Pancreas (tissue), 10 donors: ENCODE results near the gene PRKD1. TPM values are rescaled to one million over a fixed set of nuclear protein-coding genes. Genes with fewer than 3 reads are reported as not detected.

Experiments used
- ATAC-seq, 4 donors: fragments of 200-7000 bp; cut with Tn5 transposase; one replicate each; pipeline versions ENCODE4 v1.8.0 to v1.9.1; 2020; ENCODE audit warnings: mild to moderate bottlenecking in 4 of 4, moderate library complexity in 4 of 4
- DNase-seq, 6 donors: peaks; one replicate each; pipeline ENCODE4 v3.0.0-alpha.2; 2020
- FAIRE-seq: peaks from 2 replicates; lab custom pipeline; 2012; peaks lifted over from hg19 to GRCh38; lab: Jason Lieb, UNC
- H3K27ac ChIP-seq, 4 donors: fragments of 200-600 bp; sonication (generic); 1 replicate in 3 of 4; 2 replicates in 1 of 4; pipeline versions ENCODE4 v1.5.0 to v1.8.0; 2020
- H3K27me3 ChIP-seq, 4 donors: fragments of 200-600 bp; one replicate each; pipeline ENCODE4 v1.8.0; 2021
- H3K36me3 ChIP-seq, 3 donors: fragments of 200-600 bp; sonication (generic) in 1 of 3; one replicate each; pipeline versions ENCODE4 v1.5.0 to v1.8.0; 2020 to 2021
- H3K4me1 ChIP-seq, 3 donors: fragments of 200-600 bp; one replicate each; pipeline ENCODE4 v1.8.0; 2021
- H3K4me3 ChIP-seq, 4 donors: fragments of 200-600 bp; sonication (generic) in 2 of 4; one replicate each; pipeline versions ENCODE4 v1.5.0 to v1.8.0; 2020 to 2021
- H3K9me3 ChIP-seq, 4 donors: fragments of 200-600 bp; one replicate each; pipeline ENCODE4 v1.8.0; 2021
- WGBS, 2 donors: extraction: QIAGEN DNeasy Blood & Tissue Kit; methylation state at CpG; one replicate each; pipeline ENCODE4 v1.1.7; 2013; 5-methylcytosine and 5-hydroxymethylcytosine counted together
- intact Hi-C, 3 donors: fragments of 100-400 bp; cut with DNase I; formaldehyde crosslinking; loops; one replicate each; pipeline versions ENCODE4 v1.11.1 to v1.14.2; 2022
- polyA plus RNA-seq, 2 donors: library from polyadenylated mRNA; stranded (reverse); fragments of 200-250 nt; gene quantifications; one replicate each; pipeline ENCODE4 v1.2.3, GENCODE V29; 2013
- total RNA-seq, 6 donors: library from RNA; stranded (reverse); fragmentation: NEBNext Ultra II Directional in 4 of 6; extraction: Animal tissue kit (Norgen Biotek cat#: 25700) in 4 of 6; gene quantifications; one replicate each; pipeline versions ENCODE4 v1.2.1 to v1.2.4, GENCODE V29; 2021 to 2023
- TF ChIP-seq, protein P1 (sequence below), 4 donors: fragments of 200-600 bp; sonication (generic) in 3 of 4; IDR thresholded peaks; one replicate each; pipeline versions ENCODE4 v1.5.0 to v1.8.0; 2021; ENCODE audit warnings: antibody characterized with exemption in 4 of 4
- donor health status: healthy with polysubstance abuse.
- donor health status: DM: no; HTN: no; CAD: no; lungs with moderate emphysema.
- donor health status: DM: no; HTN: no; CAD: no.
- donor health status: control.
- donor health status: control.
- donor health status: Bipolar disorder and iron deficiency.
- donor health status: DM: yes; HTN: yes; CAD: no.
- donor health status: DM: no; HTN: no; CAD: no.
- donor health status: DM: no; HTN: no; CAD: no.
- donor health status: DM: yes; HTN: yes; CAD: no.

PRKD1 gene
- total and polyA plus RNA-seq, 8 donors: 3.1 to 13.2 (median 4.2) TPM

DNA sequence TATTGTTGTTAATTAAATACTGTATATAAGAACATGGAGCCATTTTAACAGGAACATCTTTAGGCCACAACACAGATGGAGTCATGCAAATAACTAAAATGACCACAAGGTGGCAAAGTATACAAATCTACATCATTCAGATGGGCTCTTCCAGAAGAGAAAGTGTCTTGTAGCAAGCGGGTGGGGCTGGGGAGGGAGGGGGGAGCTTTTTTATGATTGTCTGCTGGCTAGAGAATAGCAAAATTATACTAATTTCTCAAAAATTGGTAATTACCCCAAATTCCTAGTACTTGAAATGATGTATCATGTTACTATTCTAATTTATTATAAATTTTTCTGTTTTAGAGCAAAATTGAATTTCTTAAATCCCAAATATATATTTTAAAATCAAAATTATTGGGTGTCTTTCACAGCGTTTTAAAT is 378.7 kb downstream of the PRKD1 start:
- Histone ChIP-seq H3K9me3 (no peaks in the 10 kb centered on the region), H3K27ac (no peak overlapping the region), H3K36me3 (no peaks in the 10 kb centered on the region), H3K4me3 (no peak overlapping the region), H3K4me1 (no peaks in the 10 kb centered on the region), H3K27me3 (no peaks in the 10 kb centered on the region)
- WGBS, 2 donors: 10 to 13% methylated on average over 2 of the region's 2 CpGs
- ATAC-seq: peak in 3 of 4 donors; percentile 84 to 89 (median 88)
- FAIRE-seq: peak; percentile 5
- peak in 1 of 6 donors; percentile 16 for DNase-seq
- TF ChIP-seq, protein P1, sequence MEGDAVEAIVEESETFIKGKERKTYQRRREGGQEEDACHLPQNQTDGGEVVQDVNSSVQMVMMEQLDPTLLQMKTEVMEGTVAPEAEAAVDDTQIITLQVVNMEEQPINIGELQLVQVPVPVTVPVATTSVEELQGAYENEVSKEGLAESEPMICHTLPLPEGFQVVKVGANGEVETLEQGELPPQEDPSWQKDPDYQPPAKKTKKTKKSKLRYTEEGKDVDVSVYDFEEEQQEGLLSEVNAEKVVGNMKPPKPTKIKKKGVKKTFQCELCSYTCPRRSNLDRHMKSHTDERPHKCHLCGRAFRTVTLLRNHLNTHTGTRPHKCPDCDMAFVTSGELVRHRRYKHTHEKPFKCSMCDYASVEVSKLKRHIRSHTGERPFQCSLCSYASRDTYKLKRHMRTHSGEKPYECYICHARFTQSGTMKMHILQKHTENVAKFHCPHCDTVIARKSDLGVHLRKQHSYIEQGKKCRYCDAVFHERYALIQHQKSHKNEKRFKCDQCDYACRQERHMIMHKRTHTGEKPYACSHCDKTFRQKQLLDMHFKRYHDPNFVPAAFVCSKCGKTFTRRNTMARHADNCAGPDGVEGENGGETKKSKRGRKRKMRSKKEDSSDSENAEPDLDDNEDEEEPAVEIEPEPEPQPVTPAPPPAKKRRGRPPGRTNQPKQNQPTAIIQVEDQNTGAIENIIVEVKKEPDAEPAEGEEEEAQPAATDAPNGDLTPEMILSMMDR (IDR thresholded peaks at IDR 0.05): peak; percentile 14 to 41 (median 30)
- intact Hi-C loops: loop anchor here in 2 of 3 donors (5.0 to 10.0 kb wide), 3 partner anchors 453 to 666 kb away; no protein-coding TSS in a partner anchor

DNA sequence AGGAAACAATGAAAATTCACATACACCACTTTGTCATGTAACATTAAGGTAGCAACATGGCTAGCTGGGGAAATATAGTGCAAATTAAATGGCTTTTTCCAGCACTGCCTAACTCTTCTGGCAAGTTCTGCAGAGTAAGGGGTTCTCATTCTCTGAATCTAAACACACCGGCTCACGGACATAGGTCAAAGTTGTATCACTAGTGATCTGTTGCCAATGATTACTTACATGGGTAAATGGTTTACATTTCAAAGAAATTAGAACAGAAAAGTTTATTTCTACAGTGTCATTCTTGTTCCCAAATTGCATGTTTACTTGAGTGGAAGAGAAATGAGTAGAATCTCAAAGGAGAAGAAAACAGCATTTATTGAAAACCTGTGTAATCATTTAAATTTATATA is 381.9 kb downstream of the PRKD1 start:
- FAIRE-seq: no peak
- 66 to 67% methylated on average over 2 of the region's 2 CpGs for WGBS, 2 donors
- H3K36me3 ChIP-seq: no peaks in the 10 kb centered on the region
- no peaks in the 10 kb centered on the region for H3K27me3 ChIP-seq
- H3K4me1 ChIP-seq: no peaks in the 10 kb centered on the region
- TF ChIP-seq, protein P1 (IDR thresholded peaks at IDR 0.05): no peak
- DNase-seq: no peak
- no peaks in the 10 kb centered on the region for H3K9me3 ChIP-seq
- H3K4me3 ChIP-seq: no peak overlapping the region
- no peak for ATAC-seq
- intact Hi-C loops: loop anchor here in 2 of 3 donors (5.0 to 10.0 kb wide), 3 partner anchors 457 to 669 kb away; no protein-coding TSS in a partner anchor
- no peak overlapping the region for H3K27ac ChIP-seq

DNA sequence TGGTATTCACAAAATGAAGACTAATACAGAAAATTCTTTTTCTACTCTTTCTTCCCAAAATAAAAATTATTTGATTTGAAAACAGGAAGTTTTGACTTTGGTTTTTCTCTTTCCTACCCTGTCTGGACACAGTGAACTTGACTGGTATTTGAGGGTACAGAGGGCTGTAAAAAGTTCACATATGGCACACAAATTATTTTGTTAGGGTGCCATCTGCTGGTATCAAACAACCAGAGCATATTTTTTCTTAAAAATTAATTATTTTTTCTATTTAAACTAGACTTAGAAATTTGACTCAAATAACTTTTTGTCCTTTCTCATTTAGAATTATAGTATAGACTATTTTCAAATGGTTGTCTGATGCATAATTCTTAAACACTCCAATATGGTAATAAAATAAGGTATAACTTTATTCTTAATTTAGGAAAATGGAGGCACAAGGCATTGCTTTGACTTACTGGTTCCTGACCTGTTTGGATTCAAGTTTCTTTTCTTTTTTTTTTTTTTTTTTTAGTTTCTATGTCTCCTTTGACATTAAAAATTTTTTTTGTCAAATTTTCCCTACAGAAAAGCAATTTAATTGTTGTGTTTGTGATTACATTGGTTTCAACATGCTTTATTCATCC is 390.6 kb downstream of the PRKD1 start:
- ATAC-seq (peak in 1 of 4 donors; percentile 38), FAIRE-seq (no peak), DNase-seq (no peak)
- H3K4me3 ChIP-seq: no peak overlapping the region
- H3K27me3 ChIP-seq: no peaks in the 10 kb centered on the region
- H3K36me3 ChIP-seq: no peaks in the 10 kb centered on the region
- H3K27ac ChIP-seq: no peak overlapping the region
- intact Hi-C loops: loop anchor here in 2 of 3 donors (10.0 kb wide), 1 partner anchor 782 kb away; no protein-coding TSS in a partner anchor
- no peaks in the 10 kb centered on the region for H3K9me3 ChIP-seq
- H3K4me1 ChIP-seq: no peaks in the 10 kb centered on the region
- TF ChIP-seq, protein P1 (IDR thresholded peaks at IDR 0.05): peak in 2 of 4 donors; percentile 22

DNA sequence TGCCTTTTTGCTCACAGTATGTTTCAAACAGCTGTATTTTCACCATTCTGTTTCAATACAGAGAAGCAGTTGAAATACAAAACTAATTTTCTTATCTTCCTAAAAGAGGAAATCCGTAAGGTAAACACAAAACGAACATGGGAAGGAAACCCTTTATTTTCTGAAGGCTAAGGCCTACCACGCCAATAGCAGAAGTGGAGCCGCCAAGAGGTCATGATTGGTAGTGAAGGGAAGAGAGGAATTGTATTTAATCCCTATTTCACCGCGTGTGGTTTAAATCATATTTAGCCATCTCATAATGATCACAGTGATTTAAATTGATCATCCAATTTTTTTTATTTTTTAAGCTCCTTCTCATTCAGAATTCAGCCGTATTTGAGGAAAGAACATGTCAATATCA is 398.2 kb downstream of the PRKD1 start:
- intact Hi-C loops: no loop called here
- Histone ChIP-seq H3K27me3 (no peaks in the 10 kb centered on the region), H3K9me3 (no peaks in the 10 kb centered on the region), H3K36me3 (no peaks in the 10 kb centered on the region), H3K27ac (no peak overlapping the region), H3K4me3 (no peak overlapping the region), H3K4me1 (no peaks in the 10 kb centered on the region)
- WGBS, 2 donors: 46 to 54% methylated on average over 7 of the region's 7 CpGs
- TF ChIP-seq, protein P1 (IDR thresholded peaks at IDR 0.05): peak in 1 of 4 donors; percentile 16
- DNase-seq (no peak), ATAC-seq (no peak), FAIRE-seq (no peak)

DNA sequence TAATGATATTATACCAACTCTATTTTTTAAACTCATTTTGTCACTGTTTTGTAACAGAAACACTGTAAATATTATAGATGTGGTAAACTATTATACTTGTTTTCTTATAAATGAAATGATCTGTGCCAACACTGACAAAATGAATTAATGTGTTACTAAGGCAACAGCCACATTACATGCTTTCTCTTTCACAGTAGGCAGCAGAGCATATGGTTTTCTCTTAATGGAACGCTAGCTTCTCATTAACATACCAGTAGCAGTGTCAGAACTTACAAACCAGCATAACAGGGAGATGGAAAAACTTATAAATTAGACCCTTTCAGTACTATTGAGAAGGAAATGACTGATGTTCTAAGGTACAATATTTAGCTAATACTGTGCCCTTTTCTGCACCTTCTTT is 398.8 kb downstream of the PRKD1 start:
- Histone ChIP-seq H3K27ac (no peak overlapping the region), H3K4me3 (no peak overlapping the region), H3K27me3 (no peaks in the 10 kb centered on the region), H3K4me1 (no peaks in the 10 kb centered on the region), H3K9me3 (no peaks in the 10 kb centered on the region), H3K36me3 (no peaks in the 10 kb centered on the region)
- no peak for DNase-seq
- TF ChIP-seq, protein P1 (IDR thresholded peaks at IDR 0.05): no peak
- 41 to 46% methylated on average over 1 of the region's 1 CpG for WGBS, 2 donors
- no peak for ATAC-seq
- FAIRE-seq: no peak
- intact Hi-C loops: no loop called here
